K562 (cell line): ENCODE measurements around the gene IRF2.

ENCODE experiments used
- LARP7 ChIP-seq: fragments of 450-650 bp; IDR thresholded peaks from 2 replicates; pipeline ENCODE4 v1.6.1; 2016
- MBD2 ChIP-seq: sonication (generic); IDR thresholded peaks from 2 replicates; pipeline ENCODE4 v1.6.1; 2016; ENCODE audit warnings: low read depth, borderline replicate concordance

- TF ChIP-seq MBD2 (no peak), LARP7 (no peak)
These were observed 119.2 kb downstream of the IRF2 start for GRCh38 chr4:184355111-184355604.
